Suprapubic skin (tissue), 4 donors: Measurements from ENCODE around the gene POC1A. TPM values are rescaled to one million over a fixed set of nuclear protein-coding genes. Genes with fewer than 3 reads are reported as not detected.

Experiments
- DNase-seq, 2 donors: peaks; one replicate each; pipeline ENCODE4 v3.0.0-alpha.2; 2019; ENCODE audit warnings: low spot score in 2 of 2
- H3K27ac ChIP-seq: fragments of 200-600 bp; sonication (generic); one replicate; pipeline ENCODE4 v1.5.1; 2019
- H3K27me3 ChIP-seq: fragments of 200-600 bp; sonication (generic); one replicate; pipeline ENCODE4 v1.5.1; 2019
- H3K36me3 ChIP-seq: fragments of 200-600 bp; sonication (generic); one replicate; pipeline ENCODE4 v1.5.1; 2019
- H3K4me1 ChIP-seq: fragments of 200-600 bp; sonication (generic); one replicate; pipeline ENCODE4 v1.5.1; 2019
- H3K4me3 ChIP-seq: fragments of 200-600 bp; sonication (generic); one replicate; pipeline ENCODE4 v1.5.1; 2019; ENCODE audit warnings: mild to moderate bottlenecking
- H3K9me3 ChIP-seq: fragments of 200-600 bp; sonication (generic); one replicate; pipeline ENCODE4 v1.5.1; 2019
- CTCF ChIP-seq, 2 donors: fragments of 200-600 bp in 1 of 2; fragments of 450-650 bp in 1 of 2; sonication (generic) in 1 of 2; IDR thresholded peaks; one replicate each; pipeline ENCODE4 v1.5.1; 2016 to 2019; ENCODE audit warnings: antibody characterized with exemption in 2 of 2, mild to moderate bottlenecking in 1 of 2, moderate library complexity in 1 of 2
- EP300 ChIP-seq: sonication (generic); formaldehyde crosslinking; IDR thresholded peaks from one replicate; pipeline ENCODE4 v1.6.1; 2017; ENCODE audit warnings: antibody characterized with exemption
- POLR2A ChIP-seq, 2 donors: fragments of 450-650 bp; IDR thresholded peaks; one replicate each; pipeline ENCODE4 v1.6.1; 2017; ENCODE audit warnings: antibody characterized with exemption in 2 of 2, mild to moderate bottlenecking in 2 of 2, moderate library complexity in 2 of 2
- POLR2AphosphoS5 ChIP-seq, 3 donors: sonication (generic); formaldehyde crosslinking; IDR thresholded peaks; one replicate each; pipeline ENCODE4 v1.6.1; 2017; ENCODE audit warnings: antibody characterized with exemption in 3 of 3
- WGBS: methylation state at CpG from one replicate; pipeline ENCODE4 v1.1.5; 2018; 5-methylcytosine and 5-hydroxymethylcytosine counted together
- total RNA-seq, 4 donors: library from RNA; depleted of rRNA; stranded (reverse); fragments of >200 nt; gene quantifications; one replicate each; pipeline ENCODE4 v1.1.0, GENCODE V29; 2016

POC1A gene
- total RNA-seq, 4 donors from 2014 or later, result 1.1 to 4.8 (median 1.6) TPM

GRCh38 chr3:52088445-52089367, 65.5 kb downstream of the POC1A start:
- no peak overlapping the region for H3K4me3 ChIP-seq
- no peaks in the 10 kb centered on the region for H3K9me3 ChIP-seq
- H3K4me1 ChIP-seq, result peaks cover 34% of the 10 kb centered on the region
- H3K27ac ChIP-seq, result no peak overlapping the region
- H3K27me3 ChIP-seq, result no peaks in the 10 kb centered on the region
- DNase-seq, result no peak
- H3K36me3 ChIP-seq, result no peaks in the 10 kb centered on the region
- WGBS, result 89% methylated on average over 14 of the region's 17 CpGs
- TF ChIP-seq EP300, result no peak
- no peak for TF ChIP-seq CTCF (IDR thresholded peaks at IDR 0.05)
- TF ChIP-seq POLR2AphosphoS5 (IDR thresholded peaks at IDR 0.05), result no peak
- TF ChIP-seq POLR2A (IDR thresholded peaks at IDR 0.05), result no peak

DNA sequence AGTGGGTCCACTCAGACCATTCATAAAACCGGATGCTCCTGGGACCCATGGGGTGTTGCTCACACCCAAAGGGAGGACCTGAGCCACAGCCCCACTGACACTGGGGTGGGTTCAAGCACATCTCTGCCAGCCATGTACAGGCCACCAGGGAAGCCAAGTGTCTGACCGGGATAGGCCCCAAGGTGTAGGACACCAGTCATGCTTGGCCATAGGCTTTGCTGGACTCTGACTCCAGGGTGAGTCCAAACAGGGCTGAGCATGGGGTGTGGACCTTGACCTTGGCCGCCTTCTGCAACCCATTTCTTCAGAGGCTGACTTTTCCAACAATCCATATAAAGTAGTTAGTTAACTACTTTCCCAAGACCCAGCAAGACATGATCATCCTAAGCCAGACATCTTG, 66.5 kb downstream of the POC1A start:
- no peak for DNase-seq
- Histone ChIP-seq H3K4me1 (peaks cover 34% of the 10 kb centered on the region), H3K36me3 (no peaks in the 10 kb centered on the region), H3K27ac (no peak overlapping the region), H3K4me3 (no peak overlapping the region), H3K27me3 (no peaks in the 10 kb centered on the region), H3K9me3 (no peaks in the 10 kb centered on the region)
- WGBS, result 94% methylated on average over 3 of the region's 3 CpGs
- TF ChIP-seq EP300 (no peak), POLR2AphosphoS5 (IDR thresholded peaks at IDR 0.05) (no peak), POLR2A (IDR thresholded peaks at IDR 0.05) (no peak), CTCF (IDR thresholded peaks at IDR 0.05) (no peak)

DNA sequence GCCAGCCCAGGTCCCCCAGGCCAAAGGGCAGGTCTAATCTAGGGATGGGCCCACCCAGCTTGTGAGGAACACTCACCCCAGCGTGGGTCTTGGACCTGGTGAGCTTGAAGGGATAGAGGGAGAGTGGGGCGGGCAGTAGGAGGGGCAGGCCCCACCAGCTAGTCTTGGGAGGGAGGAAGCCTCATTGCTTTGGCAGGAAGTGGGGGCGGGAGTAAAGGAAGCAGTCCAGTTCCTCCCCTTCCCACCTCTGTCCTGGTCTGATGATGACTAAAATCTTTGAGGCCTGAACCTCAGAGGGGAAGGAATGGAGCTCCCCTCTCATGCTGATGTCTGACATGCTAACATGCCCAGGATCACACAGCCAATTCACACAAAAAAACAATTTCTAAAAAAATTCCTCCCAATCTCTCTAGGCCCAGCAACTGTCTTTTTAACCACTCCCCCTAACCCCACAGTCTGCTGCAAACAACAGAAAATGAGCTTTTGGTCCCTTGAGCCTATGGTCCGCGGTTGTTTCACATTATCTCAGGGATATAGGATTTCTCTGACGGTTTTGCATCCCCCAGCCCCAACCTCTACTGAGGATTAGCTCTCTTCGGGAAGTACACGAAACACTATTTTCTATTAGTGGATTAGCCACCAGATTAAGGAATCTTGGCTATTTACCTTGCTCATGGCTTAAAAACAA, 67.1 kb downstream of the POC1A start:
- H3K4me3 ChIP-seq, result no peak overlapping the region
- DNase-seq, result no peak
- TF ChIP-seq POLR2A (IDR thresholded peaks at IDR 0.05), result no peak
- 80% methylated on average over 8 of the region's 8 CpGs for WGBS
- no peaks in the 10 kb centered on the region for H3K9me3 ChIP-seq
- H3K36me3 ChIP-seq, result no peaks in the 10 kb centered on the region
- H3K27ac ChIP-seq, result no peak overlapping the region
- H3K27me3 ChIP-seq, result no peaks in the 10 kb centered on the region
- peaks cover 34% of the 10 kb centered on the region for H3K4me1 ChIP-seq

- no peaks in the 10 kb centered on the region for H3K27me3 ChIP-seq
- DNase-seq, result no peak
- TF ChIP-seq POLR2AphosphoS5 (IDR thresholded peaks at IDR 0.05) (no peak), POLR2A (IDR thresholded peaks at IDR 0.05) (no peak), CTCF (IDR thresholded peaks at IDR 0.05) (no peak), EP300 (no peak)
- 92% methylated on average over 6 of the region's 6 CpGs for WGBS
- H3K27ac ChIP-seq, result no peak overlapping the region
- H3K4me1 ChIP-seq, result peaks cover 34% of the 10 kb centered on the region
- no peak overlapping the region for H3K4me3 ChIP-seq
- H3K36me3 ChIP-seq, result no peaks in the 10 kb centered on the region
- H3K9me3 ChIP-seq, result no peaks in the 10 kb centered on the region
Measured at GRCh38 chr3:52086461-52086860, 67.8 kb downstream of the POC1A start.

DNA sequence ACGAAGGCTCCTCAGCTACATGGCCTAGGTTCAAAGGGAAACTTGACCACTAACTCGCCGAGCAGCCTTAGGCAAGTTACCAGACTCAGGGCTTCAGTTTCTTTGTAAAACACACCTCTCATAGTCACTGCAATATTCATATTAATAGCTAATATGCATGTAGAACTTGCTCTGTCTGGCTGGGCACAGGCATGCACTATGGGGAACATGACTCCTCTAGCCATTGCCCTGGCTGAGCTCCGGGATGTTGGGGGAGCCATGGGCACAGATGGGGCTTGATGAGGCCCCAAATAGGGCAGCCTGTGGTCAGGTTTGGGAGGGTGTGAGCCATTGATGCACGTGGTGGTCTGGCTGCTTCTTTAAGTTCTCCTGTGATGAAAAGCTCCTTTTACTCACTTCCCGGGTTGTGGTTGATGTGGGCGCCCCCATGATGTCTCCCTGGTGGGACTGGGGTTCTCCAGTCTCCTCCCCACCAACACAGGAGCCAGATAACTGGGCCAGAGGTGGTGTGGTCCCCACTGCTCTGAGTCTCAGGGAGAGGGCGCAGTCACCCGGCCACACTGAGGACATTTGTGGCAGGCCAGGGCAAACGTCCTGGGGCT, 68.4 kb downstream of the POC1A start:
- Histone ChIP-seq H3K27ac (no peak overlapping the region), H3K27me3 (no peaks in the 10 kb centered on the region), H3K4me3 (no peak overlapping the region), H3K4me1 (peaks cover 28% of the 10 kb centered on the region), H3K9me3 (no peaks in the 10 kb centered on the region), H3K36me3 (no peaks in the 10 kb centered on the region)
- no peak for TF ChIP-seq EP300
- WGBS, result 89% methylated on average over 8 of the region's 10 CpGs
- DNase-seq, result no peak
